Osteoblast (primary cell): ENCODE data around the gene IGSF3. TPM values are rescaled to one million over a fixed set of nuclear protein-coding genes. Genes with fewer than 3 reads are reported as not detected.

Source experiments
- DNase-seq: peaks from one replicate; pipeline ENCODE4 v3.0.0; 2011; ENCODE audit warnings: low spot score, mixed read lengths; ENCODE audit not compliant: insufficient read length; ENCODE audit errors: missing footprints
- H2AFZ ChIP-seq: 2 replicates; pipeline ENCODE4 v1.6.0; 2011; ENCODE audit warnings: mild to moderate bottlenecking, low read length
- H3K27ac ChIP-seq: 2 replicates; pipeline ENCODE4 v1.5.1; 2011; ENCODE audit warnings: mild to moderate bottlenecking, low read depth, low read length, moderate library complexity
- H3K27me3 ChIP-seq: 2 replicates; pipeline ENCODE4 v1.6.0; 2012; ENCODE audit warnings: mild to moderate bottlenecking, control low read depth, inconsistent platforms, low read length, moderate library complexity; ENCODE audit not compliant: insufficient read depth
- H3K36me3 ChIP-seq: 2 replicates; pipeline ENCODE4 v1.5.1; 2011; ENCODE audit warnings: mild to moderate bottlenecking, low read length, control low read depth, moderate library complexity; ENCODE audit not compliant: insufficient read depth
- H3K4me1 ChIP-seq: 2 replicates; pipeline ENCODE4 v1.5.1; 2011; ENCODE audit warnings: mild to moderate bottlenecking, low read length, control low read depth, moderate library complexity; ENCODE audit not compliant: insufficient read depth
- H3K4me2 ChIP-seq: 2 replicates; pipeline ENCODE4 v1.6.0; 2011; ENCODE audit warnings: mild to moderate bottlenecking, low read length; ENCODE audit not compliant: insufficient read depth
- H3K4me3 ChIP-seq: fragments of 200-600 bp; sonication (generic); 3 replicates; pipeline ENCODE4 v1.5.1; 2012; ENCODE audit warnings: mild to moderate bottlenecking, low read length, inconsistent platforms; ENCODE audit not compliant: insufficient read depth
- H3K79me2 ChIP-seq: 2 replicates; pipeline ENCODE4 v1.6.0; 2012; ENCODE audit warnings: mild to moderate bottlenecking, low read length, control low read depth, inconsistent platforms; ENCODE audit not compliant: insufficient read depth
- H3K9me3 ChIP-seq: 2 replicates; pipeline ENCODE4 v1.5.1; 2011; ENCODE audit warnings: low read depth, low read length, control low read depth
- H4K20me1 ChIP-seq: 2 replicates; pipeline ENCODE4 v1.6.0; 2012; ENCODE audit warnings: mild to moderate bottlenecking, low read length, control low read depth; ENCODE audit not compliant: insufficient read depth
- CTCF ChIP-seq: IDR thresholded peaks from 2 replicates; pipeline ENCODE4 v1.5.1; 2011; ENCODE audit warnings: mild to moderate bottlenecking, low read depth, low read length, moderate library complexity; ENCODE audit errors: extremely low read depth
- total RNA-seq: library from RNA; depleted of rRNA; stranded (reverse); fragments of >200 nt; gene quantifications from 2 replicates; pipeline ENCODE4 v1.2.3, GENCODE V29; 2012

Gene IGSF3
- total RNA-seq, 1 donor = under 0.01 TPM

- Histone ChIP-seq H3K4me1 (no peaks in the 10 kb centered on the region), H3K36me3 (no peaks in the 10 kb centered on the region), H3K9me3 (no peaks in the 10 kb centered on the region), H3K4me2 (no peak overlapping the region), H3K27ac (no peak overlapping the region), H4K20me1 (no peaks in the 10 kb centered on the region), H3K27me3 (peaks cover 5% of the 10 kb centered on the region), H2AFZ (no peak overlapping the region), H3K4me3 (no peak overlapping the region), H3K79me2 (no peaks in the 10 kb centered on the region)
- TF ChIP-seq CTCF = no peak
- DNase-seq = no peak
Measured at GRCh38 chr1:116678732-116679090, 11.2 kb upstream of the IGSF3 start.

- no peaks in the 10 kb centered on the region for H3K4me1 ChIP-seq
Measured at GRCh38 chr1:116677474-116678062, 10.0 kb upstream of the IGSF3 start.

GRCh38 chr1:116676291-116676690, 8.8 kb upstream of the IGSF3 start:
- H4K20me1 ChIP-seq = no peaks in the 10 kb centered on the region
- H3K27me3 ChIP-seq = peaks cover 5% of the 10 kb centered on the region
- no peaks in the 10 kb centered on the region for H3K9me3 ChIP-seq
- no peak overlapping the region for H2AFZ ChIP-seq
- no peak overlapping the region for H3K27ac ChIP-seq
- H3K4me2 ChIP-seq = no peak overlapping the region
- H3K79me2 ChIP-seq = no peaks in the 10 kb centered on the region
- no peak for TF ChIP-seq CTCF
- no peaks in the 10 kb centered on the region for H3K36me3 ChIP-seq
- no peak overlapping the region for H3K4me3 ChIP-seq
- no peak for DNase-seq
- H3K4me1 ChIP-seq = no peaks in the 10 kb centered on the region

More at GRCh38 chr1:116677474-116678062, 10.0 kb upstream of the IGSF3 start:
- Histone ChIP-seq H2AFZ (no peak overlapping the region), H3K9me3 (no peaks in the 10 kb centered on the region), H3K36me3 (no peaks in the 10 kb centered on the region), H4K20me1 (no peaks in the 10 kb centered on the region), H3K4me3 (no peak overlapping the region), H3K79me2 (no peaks in the 10 kb centered on the region), H3K27ac (no peak overlapping the region), H3K4me2 (no peak overlapping the region), H3K27me3 (peaks cover 5% of the 10 kb centered on the region)
- no peak for DNase-seq
- TF ChIP-seq CTCF = no peak

GRCh38 chr1:116674751-116675150, 7.2 kb upstream of the IGSF3 start:
- H3K4me2 ChIP-seq = no peak overlapping the region
- peaks cover 5% of the 10 kb centered on the region for H3K27me3 ChIP-seq
- no peak overlapping the region for H2AFZ ChIP-seq
- no peak overlapping the region for H3K4me3 ChIP-seq
- H3K9me3 ChIP-seq = no peaks in the 10 kb centered on the region
- H3K27ac ChIP-seq = no peak overlapping the region
- no peaks in the 10 kb centered on the region for H3K36me3 ChIP-seq
- no peaks in the 10 kb centered on the region for H3K4me1 ChIP-seq
- H4K20me1 ChIP-seq = no peaks in the 10 kb centered on the region
- no peak for TF ChIP-seq CTCF
- H3K79me2 ChIP-seq = no peaks in the 10 kb centered on the region
- no peak for DNase-seq
